ENCODE data around the gene NUB1. TPM values are rescaled to one million over a fixed set of nuclear protein-coding genes. Genes with fewer than 3 reads are reported as not detected.

The NUB1 gene
- total RNA-seq, 2 donors from 2014 or later: 36.8 to 43.8 TPM

GRCh38 chr7:151322906-151323305 lies 18.7 kb upstream of the NUB1 start:
- no peaks in the 10 kb centered on the region for H3K27me3 ChIP-seq
- no peak overlapping the region for H3K27ac ChIP-seq
- H3K4me3 ChIP-seq: no peak overlapping the region
- no peaks in the 10 kb centered on the region for H3K36me3 ChIP-seq (replicated peaks in 1 of 2; ENCODE audit: insufficient read depth in 1 of 2, low read depth in 2 of 2)
- no peaks in the 10 kb centered on the region for H3K4me1 ChIP-seq
- TF ChIP-seq POLR2A (IDR thresholded peaks at IDR 0.05) (no peak), CTCF (IDR thresholded peaks at IDR 0.05) (no peak)
- intact Hi-C loops (cut with DNase I): no loop called here
- ATAC-seq (no peak), DNase-seq (no peak)
- H3K9me3 ChIP-seq: no peaks in the 10 kb centered on the region

DNA sequence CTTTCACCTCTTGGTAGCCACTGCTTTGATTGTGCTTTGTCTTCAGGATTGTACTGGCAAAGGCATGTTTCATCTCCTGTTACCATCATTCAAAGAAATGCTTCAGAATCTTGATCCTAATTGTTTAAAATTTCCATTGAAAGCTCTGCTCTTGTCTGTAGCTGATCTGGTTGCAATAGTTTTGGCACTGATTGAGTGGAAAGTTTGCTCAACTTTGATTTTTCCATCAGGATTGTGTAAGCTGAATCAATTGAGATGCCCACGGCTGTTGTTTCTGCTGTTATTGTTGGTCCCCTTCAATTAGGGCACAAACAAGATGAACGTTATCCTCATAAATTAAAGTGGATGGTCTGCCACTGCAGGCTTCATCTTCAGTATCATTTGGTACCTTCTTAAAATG lies 14.6 kb upstream of the NUB1 start:
- Histone ChIP-seq H3K9me3 (no peaks in the 10 kb centered on the region), H3K36me3 (replicated peaks in 1 of 2; ENCODE audit: insufficient read depth in 1 of 2, low read depth in 2 of 2) (no peaks in the 10 kb centered on the region), H3K27ac (no peak overlapping the region), H3K4me3 (no peak overlapping the region), H3K27me3 (no peaks in the 10 kb centered on the region), H3K4me1 (no peaks in the 10 kb centered on the region)
- intact Hi-C loops (cut with DNase I): no loop called here
- DNase-seq (no peak), ATAC-seq (no peak)
- TF ChIP-seq CTCF (IDR thresholded peaks at IDR 0.05): no peak
- TF ChIP-seq POLR2A (IDR thresholded peaks at IDR 0.05): no peak
- WGBS, 2 donors: 58 to 70% methylated on average over 2 of the region's 2 CpGs

DNA sequence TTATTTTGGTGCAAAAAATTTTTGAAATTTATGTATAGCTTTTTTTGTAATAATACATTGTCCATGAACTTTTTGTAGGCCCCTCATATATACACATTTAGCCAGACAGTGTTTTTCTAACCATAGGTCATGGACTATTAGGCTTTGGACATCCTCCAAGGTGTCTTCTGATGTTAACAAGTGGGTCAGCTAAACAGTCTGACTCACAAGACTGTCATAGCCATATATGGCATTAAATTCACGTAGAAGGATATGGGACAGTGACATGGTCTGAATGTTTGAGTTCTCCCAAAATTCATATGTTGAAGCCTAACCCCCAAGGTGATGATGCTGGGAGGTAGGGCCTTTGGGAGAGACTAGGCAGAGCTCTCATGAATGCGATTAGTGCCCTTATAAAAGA lies 14.0 kb upstream of the NUB1 start:
- WGBS, 2 donors: 83 to 87% methylated on average over 2 of the region's 2 CpGs

GRCh38 chr7:151330181-151330580 lies 11.4 kb upstream of the NUB1 start:
- no peak for ATAC-seq
- DNase-seq: no peak

More for the DNA sequence above, 14.0 kb upstream of the NUB1 start:
- intact Hi-C loops (cut with DNase I): no loop called here
- TF ChIP-seq CTCF (IDR thresholded peaks at IDR 0.05): no peak
- TF ChIP-seq POLR2A (IDR thresholded peaks at IDR 0.05): no peak
- H3K4me3 ChIP-seq: no peak overlapping the region
- ATAC-seq (no peak), DNase-seq (no peak)
- H3K4me1 ChIP-seq: no peaks in the 10 kb centered on the region
- H3K27ac ChIP-seq: no peak overlapping the region
- H3K27me3 ChIP-seq: no peaks in the 10 kb centered on the region
- no peaks in the 10 kb centered on the region for H3K9me3 ChIP-seq
- no peaks in the 10 kb centered on the region for H3K36me3 ChIP-seq (replicated peaks in 1 of 2; ENCODE audit: insufficient read depth in 1 of 2, low read depth in 2 of 2)

DNA sequence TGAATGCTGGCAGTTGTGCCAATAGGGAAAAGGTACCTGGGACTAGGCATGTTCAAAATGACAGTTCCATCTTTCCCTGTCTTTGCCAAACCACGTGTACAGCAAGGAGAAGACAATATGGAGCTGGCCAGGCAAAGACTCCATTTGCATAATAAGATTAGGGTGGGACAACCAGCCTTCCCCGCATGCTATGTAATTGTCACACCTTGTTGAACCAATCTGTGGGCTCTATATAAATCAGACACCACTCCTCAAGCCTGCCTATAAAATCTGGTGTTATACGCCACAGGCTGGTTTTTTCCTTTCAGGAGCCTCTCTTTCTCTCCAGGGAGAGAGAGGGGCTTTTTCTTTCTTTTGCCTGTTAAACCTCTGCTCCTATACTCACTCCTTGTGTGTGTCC lies 11.0 kb upstream of the NUB1 start:
- intact Hi-C loops (cut with DNase I): no loop called here
- no peaks in the 10 kb centered on the region for H3K4me1 ChIP-seq
- no peak overlapping the region for H3K27ac ChIP-seq
- no peaks in the 10 kb centered on the region for H3K36me3 ChIP-seq (replicated peaks in 1 of 2; ENCODE audit: insufficient read depth in 1 of 2, low read depth in 2 of 2)
- 63 to 71% methylated on average over 3 of the region's 3 CpGs for WGBS, 2 donors
- no peak for ATAC-seq
- H3K9me3 ChIP-seq: no peaks in the 10 kb centered on the region
- no peak overlapping the region for H3K4me3 ChIP-seq
- H3K27me3 ChIP-seq: no peaks in the 10 kb centered on the region
- TF ChIP-seq POLR2A (IDR thresholded peaks at IDR 0.05) (no peak), CTCF (IDR thresholded peaks at IDR 0.05) (no peak)
- DNase-seq: no peak

More at GRCh38 chr7:151330181-151330580, 11.4 kb upstream of the NUB1 start:
- no peak for TF ChIP-seq POLR2A (IDR thresholded peaks at IDR 0.05)
- intact Hi-C loops (cut with DNase I): no loop called here
- no peaks in the 10 kb centered on the region for H3K9me3 ChIP-seq
- H3K36me3 ChIP-seq (replicated peaks in 1 of 2; ENCODE audit: insufficient read depth in 1 of 2, low read depth in 2 of 2): no peaks in the 10 kb centered on the region
- H3K4me1 ChIP-seq: no peaks in the 10 kb centered on the region
- H3K4me3 ChIP-seq: no peak overlapping the region
- no peaks in the 10 kb centered on the region for H3K27me3 ChIP-seq
- H3K27ac ChIP-seq: no peak overlapping the region
